Measurements from ENCODE around the gene PLCB1.
"Not testable (repeated sequence)": the region's sequence is repeated elsewhere in the genome, so short reads cannot be mapped to it uniquely, and the experiment has no call there.

The PLCB1 gene

GRCh38 chr20:8379125-8379524 is 247.1 kb downstream of the PLCB1 start:
- not testable (repeated sequence) for DNase-seq

GRCh38 chr20:8385247-8385646 is 253.2 kb downstream of the PLCB1 start:
- no peak for DNase-seq

- DNase-seq, result no peak
Measured at GRCh38 chr20:8386991-8387390, 254.9 kb downstream of the PLCB1 start.

- no peak for DNase-seq
Measured at GRCh38 chr20:8388141-8388540, 256.1 kb downstream of the PLCB1 start.

- no peak for DNase-seq
Measured at GRCh38 chr20:8388707-8389106, 256.6 kb downstream of the PLCB1 start.

- DNase-seq, result no peak
Measured at GRCh38 chr20:8389381-8390036, 257.4 kb downstream of the PLCB1 start.

- DNase-seq, result no peak
Measured at GRCh38 chr20:8390037-8390433, 258.0 kb downstream of the PLCB1 start.

- DNase-seq, result no peak
Measured at GRCh38 chr20:8390500-8390899, 258.4 kb downstream of the PLCB1 start.

- no peak for DNase-seq
Measured at GRCh38 chr20:8393381-8393780, 261.3 kb downstream of the PLCB1 start.

- peak; percentile 89 for DNase-seq
Measured at GRCh38 chr20:8394308-8394945, 262.4 kb downstream of the PLCB1 start.

- DNase-seq, result no peak
Measured at GRCh38 chr20:8395956-8396355, 263.9 kb downstream of the PLCB1 start.

- no peak for DNase-seq
Measured at GRCh38 chr20:8398263-8399051, 266.4 kb downstream of the PLCB1 start.

- DNase-seq, result peak; percentile 91
Measured at GRCh38 chr20:8399947-8400346, 267.9 kb downstream of the PLCB1 start.

- no peak for DNase-seq
Measured at GRCh38 chr20:8400486-8400885, 268.4 kb downstream of the PLCB1 start.

GRCh38 chr20:8401556-8401955 is 269.5 kb downstream of the PLCB1 start:
- no peak for DNase-seq

- no peak for DNase-seq
Measured at GRCh38 chr20:8402798-8403197, 270.7 kb downstream of the PLCB1 start.

- DNase-seq, result no peak
Measured at GRCh38 chr20:8404912-8405635, 273.0 kb downstream of the PLCB1 start.

- no peak for DNase-seq
Measured at GRCh38 chr20:8406391-8406790, 274.3 kb downstream of the PLCB1 start.

GRCh38 chr20:8408587-8409307 is 276.7 kb downstream of the PLCB1 start:
- no peak for DNase-seq

GRCh38 chr20:8413691-8414090 is 281.6 kb downstream of the PLCB1 start:
- no peak for DNase-seq

- no peak for DNase-seq
Measured at GRCh38 chr20:8414586-8415274, 282.7 kb downstream of the PLCB1 start.

GRCh38 chr20:8421981-8422380 is 289.9 kb downstream of the PLCB1 start:
- DNase-seq, result no peak

Measured in SIG-M5 (cell line).